Upper lobe of left lung (tissue), 4 donors: ENCODE measurements around the gene ACAP2.

Experiments
- POLR2A ChIP-seq, 4 donors: fragments of 450-650 bp; IDR thresholded peaks; one replicate each; pipeline ENCODE4 v1.5.1; 2016 to 2017; ENCODE audit warnings: antibody characterized with exemption in 4 of 4, mild to moderate bottlenecking in 2 of 4
- TF ChIP-seq, protein P1 (sequence below), 6 experiments: fragments of 450-650 bp in 4 of 6; fragments of 200-600 bp in 2 of 6; sonication (generic) in 2 of 6; IDR thresholded peaks; one replicate each; pipeline ENCODE4 v1.5.1; 2016 to 2019; ENCODE audit warnings: antibody characterized with exemption in 6 of 6

DNA sequence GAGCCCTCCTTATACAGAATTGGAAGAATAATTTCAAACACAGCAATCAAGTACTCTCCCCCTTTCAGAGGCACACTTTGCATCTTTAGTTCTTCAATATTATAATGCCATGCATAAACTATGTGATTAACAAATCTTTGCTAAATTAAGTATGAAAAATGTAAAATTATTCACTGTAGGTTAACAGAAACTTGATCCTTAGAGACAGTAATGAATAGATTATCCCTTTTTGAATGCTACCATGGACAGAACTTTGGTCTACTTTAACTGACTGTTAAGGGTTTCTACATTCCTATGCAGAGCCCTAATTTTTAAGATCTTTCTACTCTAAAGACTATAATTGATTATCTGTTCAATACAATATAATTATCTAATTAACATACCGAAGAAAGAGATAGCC lies 146.2 kb downstream of the ACAP2 start:
- TF ChIP-seq, protein P1, sequence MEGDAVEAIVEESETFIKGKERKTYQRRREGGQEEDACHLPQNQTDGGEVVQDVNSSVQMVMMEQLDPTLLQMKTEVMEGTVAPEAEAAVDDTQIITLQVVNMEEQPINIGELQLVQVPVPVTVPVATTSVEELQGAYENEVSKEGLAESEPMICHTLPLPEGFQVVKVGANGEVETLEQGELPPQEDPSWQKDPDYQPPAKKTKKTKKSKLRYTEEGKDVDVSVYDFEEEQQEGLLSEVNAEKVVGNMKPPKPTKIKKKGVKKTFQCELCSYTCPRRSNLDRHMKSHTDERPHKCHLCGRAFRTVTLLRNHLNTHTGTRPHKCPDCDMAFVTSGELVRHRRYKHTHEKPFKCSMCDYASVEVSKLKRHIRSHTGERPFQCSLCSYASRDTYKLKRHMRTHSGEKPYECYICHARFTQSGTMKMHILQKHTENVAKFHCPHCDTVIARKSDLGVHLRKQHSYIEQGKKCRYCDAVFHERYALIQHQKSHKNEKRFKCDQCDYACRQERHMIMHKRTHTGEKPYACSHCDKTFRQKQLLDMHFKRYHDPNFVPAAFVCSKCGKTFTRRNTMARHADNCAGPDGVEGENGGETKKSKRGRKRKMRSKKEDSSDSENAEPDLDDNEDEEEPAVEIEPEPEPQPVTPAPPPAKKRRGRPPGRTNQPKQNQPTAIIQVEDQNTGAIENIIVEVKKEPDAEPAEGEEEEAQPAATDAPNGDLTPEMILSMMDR (IDR thresholded peaks at IDR 0.05): no peak
- TF ChIP-seq POLR2A (IDR thresholded peaks at IDR 0.05): no peak
